Body of pancreas (tissue), 4 donors: ENCODE results near the gene ETV3.

Experiments used
- POLR2A ChIP-seq, 3 donors: fragments of 450-650 bp; IDR thresholded peaks; one replicate each; pipeline ENCODE4 v1.6.1; 2016; ENCODE audit warnings: antibody characterized with exemption in 3 of 3, mild to moderate bottlenecking in 2 of 3
- TF ChIP-seq, protein P1 (sequence below), 7 experiments: fragments of 450-650 bp in 4 of 7; fragments of 200-600 bp in 3 of 7; sonication (generic) in 3 of 7; IDR thresholded peaks; one replicate each; pipeline ENCODE4 v1.5.1; 2016 to 2019; ENCODE audit warnings: antibody characterized with exemption in 7 of 7

DNA sequence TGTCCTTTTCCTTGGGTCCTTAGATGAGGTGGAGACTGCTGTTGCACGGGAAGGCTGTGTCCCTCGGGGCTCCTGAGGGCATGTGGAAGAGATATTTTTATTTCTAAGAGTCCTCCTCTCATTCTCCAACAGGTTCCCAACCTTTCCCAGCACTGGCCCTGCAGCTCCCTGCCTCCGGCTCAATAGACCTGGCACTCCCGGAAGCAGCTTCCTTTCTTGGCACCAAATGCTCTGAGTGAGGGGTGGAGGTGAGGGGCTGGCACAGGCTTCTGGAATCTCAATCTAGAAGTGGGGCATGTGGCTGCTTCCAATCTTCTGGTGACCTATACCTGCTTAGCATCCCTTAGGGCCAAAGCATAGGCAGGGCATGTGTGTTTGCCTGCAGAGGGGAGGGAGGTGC is 43.1 kb downstream of the ETV3 start:
- TF ChIP-seq POLR2A (IDR thresholded peaks at IDR 0.05): no peak
- TF ChIP-seq, protein P1, sequence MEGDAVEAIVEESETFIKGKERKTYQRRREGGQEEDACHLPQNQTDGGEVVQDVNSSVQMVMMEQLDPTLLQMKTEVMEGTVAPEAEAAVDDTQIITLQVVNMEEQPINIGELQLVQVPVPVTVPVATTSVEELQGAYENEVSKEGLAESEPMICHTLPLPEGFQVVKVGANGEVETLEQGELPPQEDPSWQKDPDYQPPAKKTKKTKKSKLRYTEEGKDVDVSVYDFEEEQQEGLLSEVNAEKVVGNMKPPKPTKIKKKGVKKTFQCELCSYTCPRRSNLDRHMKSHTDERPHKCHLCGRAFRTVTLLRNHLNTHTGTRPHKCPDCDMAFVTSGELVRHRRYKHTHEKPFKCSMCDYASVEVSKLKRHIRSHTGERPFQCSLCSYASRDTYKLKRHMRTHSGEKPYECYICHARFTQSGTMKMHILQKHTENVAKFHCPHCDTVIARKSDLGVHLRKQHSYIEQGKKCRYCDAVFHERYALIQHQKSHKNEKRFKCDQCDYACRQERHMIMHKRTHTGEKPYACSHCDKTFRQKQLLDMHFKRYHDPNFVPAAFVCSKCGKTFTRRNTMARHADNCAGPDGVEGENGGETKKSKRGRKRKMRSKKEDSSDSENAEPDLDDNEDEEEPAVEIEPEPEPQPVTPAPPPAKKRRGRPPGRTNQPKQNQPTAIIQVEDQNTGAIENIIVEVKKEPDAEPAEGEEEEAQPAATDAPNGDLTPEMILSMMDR (IDR thresholded peaks at IDR 0.05): no peak
